ENCODE measurements around the gene BABAM2.

GRCh38 chr2:27852691-27853090 is 37.8 kb upstream of the BABAM2 start:
- TF ChIP-seq CTCF (IDR thresholded peaks at IDR 0.05 in 4 of 5, conservative IDR thresholded peaks at IDR 0.05 in 1 of 5), result no peak
- TF ChIP-seq POLR2A (IDR thresholded peaks at IDR 0.05), result no peak

Measured in gastrocnemius medialis (tissue), 4 donors.